IPS DF 6.9 (cell line): ENCODE results near the gene SLC8A2.

Experiments used
- DNase-seq: peaks from one replicate; pipeline ENCODE4 v3.0.0-alpha.2; 2013; ENCODE audit warnings: low read depth, low spot score
- H3K27ac ChIP-seq: one replicate; pipeline ENCODE4 v1.5.1; 2013; ENCODE audit warnings: low read length, control low read depth
- H3K27me3 ChIP-seq: 2 replicates; pipeline ENCODE4 v1.6.1; 2013; ENCODE audit warnings: mild to moderate bottlenecking, low read length; ENCODE audit not compliant: control insufficient read depth, insufficient read depth
- H3K36me3 ChIP-seq: 2 replicates; pipeline ENCODE4 v1.6.1; 2013; ENCODE audit warnings: low read length; ENCODE audit not compliant: control insufficient read depth, insufficient read depth
- H3K4me1 ChIP-seq: 2 replicates; pipeline ENCODE4 v1.6.1; 2013; ENCODE audit warnings: low read length; ENCODE audit not compliant: control insufficient read depth, insufficient read depth
- H3K4me3 ChIP-seq: 2 replicates; pipeline ENCODE4 v1.5.1; 2013; ENCODE audit warnings: mild to moderate bottlenecking, low read length
- H3K9me3 ChIP-seq: 2 replicates; pipeline ENCODE4 v1.6.1; 2013; ENCODE audit warnings: low read length, inconsistent platforms; ENCODE audit not compliant: control insufficient read depth, insufficient read depth
- WGBS: extraction: QIAGEN DNeasy Blood & Tissue Kit; methylation state at CpG from one replicate; pipeline ENCODE4 v1.1.7; 2013; ENCODE audit warnings: mixed read lengths, missing lambda C conversion rate; ENCODE audit not compliant: insufficient read length, insufficient coverage; 5-methylcytosine and 5-hydroxymethylcytosine counted together

Gene SLC8A2

GRCh38 chr19:47503826-47504150, 32.1 kb upstream of the SLC8A2 start:
- WGBS: no CpG with 5 or more reads among the region's 5 CpGs

DNA sequence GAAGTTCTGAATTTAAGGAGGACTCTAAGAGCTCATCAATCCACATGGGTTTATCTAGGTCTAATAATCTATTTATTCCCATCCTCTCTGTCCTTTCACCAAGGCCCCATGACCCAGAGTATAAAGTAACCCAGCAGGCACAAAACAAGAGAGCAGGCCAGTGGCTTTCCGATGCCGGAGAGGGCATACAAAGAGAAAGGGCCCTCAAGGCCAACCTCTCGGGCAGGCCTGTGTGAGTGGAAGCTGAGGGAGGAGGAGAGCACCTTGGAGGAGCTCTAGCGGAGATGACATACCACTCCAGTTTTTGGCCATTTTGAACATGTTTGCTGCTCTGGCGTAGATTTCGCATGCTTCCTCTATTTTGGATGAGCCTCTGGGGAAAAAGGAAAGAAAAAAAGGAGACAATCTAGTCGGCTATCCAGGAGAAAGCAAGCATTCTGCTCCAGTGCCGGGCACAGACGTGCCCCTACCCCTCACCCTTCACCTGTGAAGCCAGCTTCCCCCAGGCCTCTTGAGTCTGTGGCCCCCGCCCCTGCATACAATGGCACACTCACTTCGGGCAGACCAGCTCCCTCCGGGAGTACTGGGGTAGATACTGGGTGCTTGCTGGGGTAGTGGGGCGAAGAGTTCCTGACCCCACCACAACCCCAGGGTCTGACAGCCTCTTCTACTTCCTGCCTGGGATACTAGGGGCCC, 31.6 kb upstream of the SLC8A2 start:
- WGBS: no CpG with 5 or more reads among the region's 13 CpGs

More at GRCh38 chr19:47503826-47504150, 32.1 kb upstream of the SLC8A2 start:
- no peak overlapping the region for H3K4me3 ChIP-seq
- H3K4me1 ChIP-seq: peaks cover 2% of the 10 kb centered on the region; the same call in 1 of the 2 replicates
- H3K36me3 ChIP-seq: peaks cover 3% of the 10 kb centered on the region
- no peak overlapping the region for H3K27ac ChIP-seq
- H3K27me3 ChIP-seq: no peaks in the 10 kb centered on the region
- no peaks in the 10 kb centered on the region for H3K9me3 ChIP-seq
- no peak for DNase-seq

GRCh38 chr19:47499863-47500830, 28.5 kb upstream of the SLC8A2 start:
- WGBS: no CpG with 5 or more reads among the region's 32 CpGs
- Histone ChIP-seq H3K27ac (no peak overlapping the region), H3K27me3 (no peaks in the 10 kb centered on the region), H3K4me1 (no peaks in the 10 kb centered on the region; the same call in 1 of the 2 replicates), H3K9me3 (no peaks in the 10 kb centered on the region), H3K4me3 (no peak overlapping the region), H3K36me3 (peaks cover 8% of the 10 kb centered on the region)
- DNase-seq: no peak

More for the DNA sequence above, 31.6 kb upstream of the SLC8A2 start:
- Histone ChIP-seq H3K36me3 (peaks cover 3% of the 10 kb centered on the region), H3K4me3 (no peak overlapping the region), H3K4me1 (peaks cover 2% of the 10 kb centered on the region; the same call in 1 of the 2 replicates), H3K27me3 (no peaks in the 10 kb centered on the region), H3K27ac (no peak overlapping the region), H3K9me3 (no peaks in the 10 kb centered on the region)
- DNase-seq: no peak

- no peaks in the 10 kb centered on the region; the same call in 1 of the 2 replicates for H3K4me1 ChIP-seq
- peaks cover 8% of the 10 kb centered on the region for H3K36me3 ChIP-seq
- DNase-seq: no peak
- H3K27ac ChIP-seq: no peak overlapping the region
- no peaks in the 10 kb centered on the region for H3K9me3 ChIP-seq
- no peaks in the 10 kb centered on the region for H3K27me3 ChIP-seq
- H3K4me3 ChIP-seq: no peak overlapping the region
- no CpG with 5 or more reads among the region's 7 CpGs for WGBS
Measured at GRCh38 chr19:47499371-47499770, 27.7 kb upstream of the SLC8A2 start.

DNA sequence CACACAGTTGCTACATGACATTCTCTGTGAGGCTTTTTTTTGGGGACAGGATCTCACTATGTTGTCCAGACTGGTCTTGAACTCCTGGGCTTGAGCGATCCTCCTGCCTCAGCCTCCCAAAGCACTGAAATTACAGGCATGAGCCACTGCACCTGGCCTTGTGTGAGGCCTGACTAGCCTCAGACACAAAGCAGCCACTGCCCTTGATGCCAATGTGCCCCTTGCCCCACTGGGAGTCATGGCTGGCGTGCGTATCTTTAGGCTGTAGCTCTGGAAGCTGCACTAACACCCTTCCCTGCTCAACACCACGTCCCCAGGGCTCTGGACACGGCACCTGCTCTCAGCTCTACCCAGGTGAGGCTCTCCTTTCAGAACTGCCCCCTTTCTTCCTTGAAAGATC, 26.9 kb upstream of the SLC8A2 start:
- Histone ChIP-seq H3K27ac (no peak overlapping the region), H3K4me1 (no peaks in the 10 kb centered on the region; the same call in 1 of the 2 replicates), H3K9me3 (no peaks in the 10 kb centered on the region), H3K36me3 (peaks cover 8% of the 10 kb centered on the region), H3K4me3 (no peak overlapping the region), H3K27me3 (no peaks in the 10 kb centered on the region)
- no CpG with 5 or more reads among the region's 5 CpGs for WGBS
- DNase-seq: no peak

DNA sequence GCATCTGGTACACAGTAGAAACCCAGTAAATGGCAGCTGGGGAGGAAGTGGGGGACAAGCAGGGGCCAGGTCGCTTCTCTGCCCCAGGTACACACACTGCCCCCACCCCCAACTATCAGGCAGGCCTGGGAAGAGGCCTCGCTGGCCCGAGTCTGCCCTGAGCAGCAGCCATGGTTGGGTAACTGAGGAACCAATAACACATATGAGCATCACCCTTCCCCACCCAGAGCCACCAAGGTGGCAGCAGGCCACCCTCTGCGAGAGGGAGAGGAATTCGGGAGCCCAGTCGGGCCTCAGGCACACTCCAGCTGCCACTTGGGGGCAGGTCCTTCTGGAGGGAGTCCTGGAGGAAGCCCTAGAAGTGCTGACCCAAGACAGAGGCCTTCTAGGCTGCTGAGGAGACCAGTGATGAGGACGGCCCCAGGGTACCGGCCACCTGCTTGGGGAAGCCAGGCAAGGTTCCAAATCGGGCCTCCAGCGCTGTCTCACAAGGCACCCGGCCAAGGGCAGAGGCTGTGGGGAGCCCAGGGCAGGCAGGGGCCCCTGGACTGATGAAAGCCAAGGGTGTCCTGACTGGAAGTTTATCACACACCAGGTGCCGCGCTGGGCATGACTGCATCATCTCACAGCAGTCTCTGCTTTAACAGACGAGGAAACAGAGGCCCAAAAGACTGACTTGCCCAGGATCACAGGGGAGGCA, 26.3 kb upstream of the SLC8A2 start:
- no peaks in the 10 kb centered on the region for H3K27me3 ChIP-seq
- no peak for DNase-seq
- H3K9me3 ChIP-seq: no peaks in the 10 kb centered on the region
- H3K4me1 ChIP-seq: peaks cover under 1% of the 10 kb centered on the region
- no peak overlapping the region for H3K27ac ChIP-seq
- peaks cover 8% of the 10 kb centered on the region for H3K36me3 ChIP-seq
- no peak overlapping the region for H3K4me3 ChIP-seq
- no CpG with 5 or more reads among the region's 14 CpGs for WGBS

DNA sequence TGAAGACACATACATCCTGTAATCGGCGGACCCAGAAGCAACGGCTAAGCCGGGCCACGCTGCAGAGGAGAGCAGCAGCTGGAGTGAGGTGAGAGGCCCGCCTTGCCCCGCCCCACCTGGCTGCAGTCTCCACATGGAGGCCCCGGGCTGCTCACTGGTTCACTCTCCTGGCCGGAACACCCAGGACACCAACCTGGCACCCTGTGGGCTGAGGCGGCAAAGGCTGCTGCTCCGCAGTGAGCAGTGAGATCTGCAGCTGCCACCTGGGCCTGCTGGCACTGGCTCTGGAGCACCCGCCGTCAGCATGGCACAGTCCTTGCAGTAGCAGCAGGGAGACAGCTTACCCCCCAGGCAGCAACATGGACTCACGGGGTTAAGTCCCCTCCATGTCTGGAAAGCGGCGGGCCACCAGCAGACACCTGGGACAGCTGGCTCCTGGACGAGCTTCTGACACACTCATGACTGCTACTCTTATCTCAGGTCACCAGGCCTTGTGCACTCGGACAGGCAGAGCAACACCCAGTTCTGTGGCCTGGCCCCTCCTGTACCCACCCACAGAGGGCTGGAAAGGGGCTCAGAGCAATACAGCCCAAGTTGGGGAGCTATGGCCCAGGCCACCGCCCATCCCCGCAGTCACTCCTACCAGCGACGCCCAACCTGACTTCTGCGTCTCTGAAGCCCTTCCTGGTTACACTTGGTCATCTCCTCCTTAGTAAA, 25.5 kb upstream of the SLC8A2 start:
- no peaks in the 10 kb centered on the region for H3K9me3 ChIP-seq
- H3K4me3 ChIP-seq: no peak overlapping the region
- H3K36me3 ChIP-seq: peaks cover 8% of the 10 kb centered on the region
- no CpG with 5 or more reads among the region's 23 CpGs for WGBS
- H3K27me3 ChIP-seq: no peaks in the 10 kb centered on the region
- H3K27ac ChIP-seq: no peak overlapping the region
- no peak for DNase-seq
- peaks cover 3% of the 10 kb centered on the region for H3K4me1 ChIP-seq

GRCh38 chr19:47495478-47496372, 24.0 kb upstream of the SLC8A2 start:
- Histone ChIP-seq H3K27ac (no peak overlapping the region), H3K36me3 (peaks cover 8% of the 10 kb centered on the region), H3K4me3 (no peak overlapping the region), H3K9me3 (no peaks in the 10 kb centered on the region), H3K4me1 (peaks cover 5% of the 10 kb centered on the region), H3K27me3 (no peaks in the 10 kb centered on the region)
- no peak for DNase-seq
- no CpG with 5 or more reads among the region's 17 CpGs for WGBS

GRCh38 chr19:47494729-47495128, 23.0 kb upstream of the SLC8A2 start:
- no CpG with 5 or more reads among the region's 9 CpGs for WGBS
- H3K9me3 ChIP-seq: no peaks in the 10 kb centered on the region
- H3K4me3 ChIP-seq: no peak overlapping the region
- no peaks in the 10 kb centered on the region for H3K27me3 ChIP-seq
- H3K36me3 ChIP-seq: peaks cover 14% of the 10 kb centered on the region
- peaks cover 5% of the 10 kb centered on the region; the same call in 1 of the 2 replicates for H3K4me1 ChIP-seq
- H3K27ac ChIP-seq: no peak overlapping the region
- DNase-seq: no peak
